HCT116 (cell line): Measurements from ENCODE around the gene EEF1E1. TPM values are rescaled to one million over a fixed set of nuclear protein-coding genes. Genes with fewer than 3 reads are reported as not detected.

Experiments used
- ATAC-seq: fragments of 200-7000 bp; cut with Tn5 transposase; 2 replicates; pipeline ENCODE4 v1.9.1; 2020; ENCODE audit warnings: mild to moderate bottlenecking, moderate library complexity
- BruUV-seq: library from RNA; stranded (reverse); fragments of 400-500 nt; replicated peaks from 2 replicates; lab custom pipeline; 2021; lab: Mats Ljungman, UMichigan
- CTCF ChIA-PET: fragments of 300-600 bp; sonication (Branson Sonifier 250); formaldehyde crosslinking; loops from one replicate; lab custom pipeline; 2021; ENCODE audit warnings: antibody characterized with exemption; lab: Charles Lee
- POLR2A ChIA-PET: fragments of 300-600, 350-600 bp; sonication (Branson Sonifier 250); formaldehyde crosslinking; loops from one replicate; lab custom pipeline; 2021; ENCODE audit warnings: antibody characterized with exemption; lab: Charles Lee
- RAD21 ChIA-PET, 2 experiments: fragments of 300-600 bp; sonication (Branson Sonifier 250); formaldehyde crosslinking; loops; one replicate each; lab custom pipeline; 2023; ENCODE audit warnings: low total read pairs in 2 of 2; ENCODE audit not compliant: uncharacterized antibody in 2 of 2, unreplicated experiment in 2 of 2, low non-redundant PET in 1 of 2; lab: Charles Lee
- DNase-seq: peaks from one replicate; pipeline ENCODE4 v3.0.0-alpha.2; 2010; ENCODE audit warnings: low read depth, low spot score
- H2AFZ ChIP-seq: fragments of 200-600 bp; shearing (Covaris generic), sonication (generic); 2 replicates; pipeline ENCODE4 v1.6.1; 2017; ENCODE audit warnings: low read depth, mixed run types, mixed read lengths, antibody characterized with exemption, low read length; ENCODE audit not compliant: poor library complexity, severe bottlenecking
- H3K27ac ChIP-seq: 2 replicates; pipeline ENCODE4 v1.5.1; 2012; ENCODE audit warnings: low read depth, low read length
- H3K27me3 ChIP-seq: fragments of 200-600 bp; sonication (generic); 2 replicates; pipeline ENCODE4 v1.6.1; 2016; ENCODE audit warnings: mixed run types, low read length, mixed read lengths; ENCODE audit not compliant: insufficient read depth
- H3K36me3 ChIP-seq, 2 experiments: fragments of 200-500 bp in 1 of 2; fragments of 200-600 bp in 1 of 2; sonication (Bioruptor generic) in 1 of 2; sonication (generic) in 1 of 2; 2 replicates each; pipeline versions ENCODE4 v1.5.1 to v1.6.1; 2014 to 2016; ENCODE audit warnings: low read length in 2 of 2, inconsistent platforms in 1 of 2, mixed read lengths in 1 of 2, mixed run types in 1 of 2; ENCODE audit not compliant: insufficient read depth in 2 of 2, control insufficient read depth in 1 of 2
- H3K4me1 ChIP-seq, 2 experiments: fragments of 200-600 bp in 1 of 2; sonication (generic) in 1 of 2; 2 replicates each; pipeline versions ENCODE4 v1.5.1 to v1.6.1; 2012 to 2017; ENCODE audit warnings: low read length in 2 of 2, inconsistent platforms in 1 of 2, mild to moderate bottlenecking in 1 of 2, mixed read lengths in 1 of 2, mixed run types in 1 of 2, moderate library complexity in 1 of 2; ENCODE audit not compliant: insufficient read depth in 2 of 2, control insufficient read depth in 1 of 2
- H3K4me2 ChIP-seq: fragments of 200-600 bp; sonication (generic); 2 replicates; pipeline ENCODE4 v1.6.1; 2017; ENCODE audit warnings: mixed run types, low read length, mixed read lengths
- H3K4me3 ChIP-seq, 2 experiments: fragments of 200-600 bp in 1 of 2; sonication (generic) in 1 of 2; replicated peaks in 1 of 2; 2 replicates each; pipeline ENCODE4 v1.5.1; 2011 to 2016; ENCODE audit warnings: low read length in 2 of 2, control low read depth in 1 of 2, low read depth in 1 of 2, mild to moderate bottlenecking in 1 of 2, mixed read lengths in 1 of 2, mixed run types in 1 of 2
- H3K79me2 ChIP-seq: fragments of 200-600 bp; sonication (generic); 2 replicates; pipeline ENCODE4 v1.6.1; 2017; ENCODE audit warnings: mild to moderate bottlenecking, mixed run types, low read length, moderate library complexity, mixed read lengths; ENCODE audit not compliant: insufficient read depth
- H3K9ac ChIP-seq: fragments of 200-600 bp; sonication (generic); 2 replicates; pipeline ENCODE4 v1.6.1; 2016; ENCODE audit warnings: low read length, mixed read lengths
- H3K9me2 ChIP-seq: fragments of 200-600 bp; sonication (generic), shearing (Covaris generic); 2 replicates; pipeline ENCODE4 v1.6.1; 2017; ENCODE audit warnings: mixed run types, mild to moderate bottlenecking, moderate library complexity; ENCODE audit not compliant: insufficient read depth
- H3K9me3 ChIP-seq, 2 experiments: fragments of 200-500 bp in 1 of 2; fragments of 200-600 bp in 1 of 2; sonication (Bioruptor generic) in 1 of 2; sonication (generic) in 1 of 2; 2 replicates each; pipeline ENCODE4 v1.6.1; 2014 to 2017; ENCODE audit warnings: low read length in 2 of 2, mixed read lengths in 2 of 2, inconsistent platforms in 1 of 2, low read depth in 1 of 2, mild to moderate bottlenecking in 1 of 2, mixed run types in 1 of 2, moderate library complexity in 1 of 2; ENCODE audit not compliant: control insufficient read depth in 1 of 2, insufficient read depth in 1 of 2
- H4K20me1 ChIP-seq: fragments of 200-600 bp; sonication (generic), shearing (Covaris generic); 2 replicates; pipeline ENCODE4 v1.6.1; 2017; ENCODE audit warnings: mixed run types, mild to moderate bottlenecking, moderate library complexity; ENCODE audit not compliant: insufficient read depth
- ATF3 ChIP-seq: IDR thresholded peaks from 2 replicates; pipeline ENCODE4 v1.6.1; 2012
- CEBPB ChIP-seq: IDR thresholded peaks from 2 replicates; pipeline ENCODE4 v1.6.1; 2012; ENCODE audit warnings: low read depth
- CTCF ChIP-seq, 3 experiments: fragments of 200-600 bp in 1 of 3; sonication (generic) in 1 of 3; IDR thresholded peaks in 2 of 3; conservative IDR thresholded peaks in 1 of 3; 2 replicates each; pipeline ENCODE4 v1.5.1; 2012 to 2017; ENCODE audit warnings: low read depth in 2 of 3, low read length in 2 of 3, antibody characterized with exemption in 1 of 3, borderline replicate concordance in 1 of 3, control low read depth in 1 of 3, mild to moderate bottlenecking in 1 of 3, mixed read lengths in 1 of 3, mixed run types in 1 of 3, moderate library complexity in 1 of 3; ENCODE audit not compliant: insufficient read depth in 1 of 3
- EGR1 ChIP-seq: IDR thresholded peaks from 2 replicates; pipeline ENCODE4 v1.6.1; 2012; ENCODE audit warnings: low read depth
- ELF1 ChIP-seq: IDR thresholded peaks from 2 replicates; pipeline ENCODE4 v1.6.1; 2012; ENCODE audit warnings: low read depth, borderline replicate concordance
- EZH2 ChIP-seq: fragments of 200-600 bp; sonication (generic); IDR thresholded peaks from 2 replicates; pipeline ENCODE4 v1.6.1; 2017; ENCODE audit warnings: antibody characterized with exemption, mixed run types
- EZH2phosphoT487 ChIP-seq: fragments of 200-600 bp; IDR thresholded peaks from 2 replicates; pipeline ENCODE4 v1.6.1; 2018; ENCODE audit warnings: antibody characterized with exemption, borderline replicate concordance
- JUND ChIP-seq: IDR thresholded peaks from 2 replicates; pipeline ENCODE4 v1.6.1; 2012
- MAX ChIP-seq: IDR thresholded peaks from 2 replicates; pipeline ENCODE4 v1.6.1; 2012
- RAD21 ChIP-seq: IDR thresholded peaks from 2 replicates; pipeline ENCODE4 v1.6.1; 2012; ENCODE audit warnings: low read depth, mild to moderate bottlenecking
- SIN3A ChIP-seq: IDR thresholded peaks from 2 replicates; pipeline ENCODE4 v1.6.1; 2012; ENCODE audit warnings: low read depth
- SP1 ChIP-seq: IDR thresholded peaks from 2 replicates; pipeline ENCODE4 v1.6.1; 2012; ENCODE audit warnings: low read depth
- YY1 ChIP-seq: IDR thresholded peaks from 2 replicates; pipeline ENCODE4 v1.6.1; 2011; ENCODE audit warnings: low read length, low read depth, moderate library complexity, mild to moderate bottlenecking; ENCODE audit not compliant: insufficient replicate concordance; ENCODE audit errors: extremely low read depth
- ZFX ChIP-seq: fragments of 450-650 bp; IDR thresholded peaks from 2 replicates; pipeline ENCODE4 v1.6.1; 2017
- intact Hi-C: fragments of 100-400 bp; cut with micrococcal nuclease; formaldehyde crosslinking; loops from 2 replicates; pipeline ENCODE4 v1.10.0; 2022
- total RNA-seq: library from RNA; stranded (reverse); gene quantifications from one replicate; pipeline ENCODE4 v1.2.1, GENCODE V29; 2021; ENCODE audit not compliant: unreplicated experiment

EEF1E1 gene
- total RNA-seq, 1 experiment from 2014 or later, result 69.7 TPM

- TF ChIP-seq EZH2, result no peak
- TF ChIP-seq EGR1, result no peak
- TF ChIP-seq JUND, result no peak
- TF ChIP-seq RAD21, result no peak
- no peak for TF ChIP-seq SIN3A
- no peak for TF ChIP-seq SP1
- TF ChIP-seq CTCF (IDR thresholded peaks at IDR 0.05 in 2 of 3, conservative IDR thresholded peaks at IDR 0.05 in 1 of 3; ENCODE audit: borderline replicate concordance in 1 of 3, insufficient read depth in 1 of 3, low read depth in 2 of 3, low read length in 2 of 3), result no peak
- no peak for TF ChIP-seq CEBPB
Observed at GRCh38 chr6:8057793-8058192, 44.6 kb downstream of the EEF1E1 start (continued).

- H3K9me3 ChIP-seq, result no peaks in the 10 kb centered on the region
- H3K79me2 ChIP-seq, result no peaks in the 10 kb centered on the region
- no peak overlapping the region for H3K27ac ChIP-seq
- intact Hi-C loops, result no loop called here
- peaks cover 3 to 4% of the 10 kb centered on the region in 2 experiments; a peak in 2 of 4 replicates for H3K36me3 ChIP-seq
- H3K4me1 ChIP-seq, result no peaks in the 10 kb centered on the region
- no peak for DNase-seq
- no peak for ATAC-seq
- no peak overlapping the region for H3K9ac ChIP-seq
- no peaks in the 10 kb centered on the region for H4K20me1 ChIP-seq
- H3K27me3 ChIP-seq, result no peaks in the 10 kb centered on the region
- ChIA-PET POLR2A (no interaction called here), RAD21 (no interaction called here), CTCF (interaction anchor here (1.0 kb wide), 1 partner anchor 334 kb away, joined by 4 read pairs; no protein-coding TSS in a partner anchor)
- H3K9me2 ChIP-seq, result no peaks in the 10 kb centered on the region
- H2AFZ ChIP-seq, result no peak overlapping the region
- TF ChIP-seq JUND (no peak), ZFX (no peak), CTCF (IDR thresholded peaks at IDR 0.05 in 2 of 3, conservative IDR thresholded peaks at IDR 0.05 in 1 of 3; ENCODE audit: borderline replicate concordance in 1 of 3, insufficient read depth in 1 of 3, low read depth in 2 of 3, low read length in 2 of 3) (no peak), ATF3 (no peak), YY1 (no peak), MAX (no peak), EZH2phosphoT487 (no peak), SP1 (no peak), ELF1 (no peak)
- H3K4me3 ChIP-seq, result no peak overlapping the region
- H3K4me2 ChIP-seq, result no peak overlapping the region
- BruUV-seq, result no TSS peak
Observed at GRCh38 chr6:8057263-8057662, 45.1 kb downstream of the EEF1E1 start.
